Activated CD4-positive, alpha-beta T cell treated with anti-CD3 and anti-CD28 coated beads for 36 hours (primary cell): ENCODE data around the gene C3orf20. TPM values are rescaled to one million over a fixed set of nuclear protein-coding genes. Genes with fewer than 3 reads are reported as not detected.
A peak's percentile ranks its signal among the peaks of the same experiment; 100 is the strongest.

Experiments used
- ATAC-seq: fragments of 200-7000 bp; cut with Tn5 transposase; one replicate; pipeline ENCODE4 v1.10.0; 2021; ENCODE audit warnings: mild to moderate bottlenecking, moderate library complexity
- CTCF ChIA-PET: fragments of 350-600 bp; sonication (Branson Sonifier 250); formaldehyde crosslinking; loops from one replicate; lab custom pipeline; 2021; ENCODE audit warnings: antibody characterized with exemption; lab: Charles Lee
- POLR2A ChIA-PET: fragments of 350-600 bp; sonication (Branson Sonifier 250); formaldehyde crosslinking; loops from one replicate; lab custom pipeline; 2021; ENCODE audit warnings: antibody characterized with exemption, inconsistent platforms; lab: Charles Lee
- DNase-seq: peaks from one replicate; pipeline ENCODE4 v3.0.0-alpha.2; 2020
- H3K27ac Mint-ChIP-seq: one replicate; pipeline ENCODE4 v1.8.0; 2021; ENCODE audit warnings: mixed read lengths
- H3K27me3 Mint-ChIP-seq: one replicate; pipeline ENCODE4 v1.8.0; 2021; ENCODE audit warnings: mixed read lengths
- H3K36me3 Mint-ChIP-seq: one replicate; pipeline ENCODE4 v1.8.0; 2021; ENCODE audit warnings: low read depth, mixed read lengths
- H3K4me1 Mint-ChIP-seq: one replicate; pipeline ENCODE4 v1.8.0; 2021; ENCODE audit warnings: mixed read lengths
- H3K4me3 Mint-ChIP-seq: one replicate; pipeline ENCODE4 v1.8.0; 2021; ENCODE audit warnings: mild to moderate bottlenecking, moderate library complexity, mixed read lengths
- H3K9me3 Mint-ChIP-seq: one replicate; pipeline ENCODE4 v1.8.0; 2021; ENCODE audit warnings: low read depth, mixed read lengths
- intact Hi-C, 2 experiments: fragments of 100-400 bp; cut with DNase I in 1 of 2; cut with micrococcal nuclease in 1 of 2; formaldehyde crosslinking; loops; one replicate each; pipeline versions ENCODE4 v1.14.2 to v1.15.1; 2022 to 2024; cut with DNase I, micrococcal nuclease
- total RNA-seq, 2 experiments: library from RNA; stranded (reverse); gene quantifications; one replicate each; pipeline ENCODE4 v1.2.3, GENCODE V29; 2021

Gene C3orf20
- total RNA-seq, result not detected

GRCh38 chr3:14674841-14675240 lies at the start of gene C3orf20:
Gene C3orf20 (plus strand): TSS chr3:14675141. CDS start chr3:14682714, 7,573 bp downstream.
- DNase-seq, result no peak
- H3K4me3 Mint-ChIP-seq, result no peak within 1 kb of the TSS
- ChIA-PET POLR2A (no interaction called here), CTCF (interaction anchor here (1.9 to 4.2 kb wide), 2 partner anchors 246 to 252 kb away, joined by 6 to 12 read pairs; no protein-coding TSS in a partner anchor)
- H3K36me3 Mint-ChIP-seq, result peaks cover 20% of the 10 kb centered on the region
- intact Hi-C loops, result loop anchor here in 1 of 2 experiments (5.0 kb wide), 1 partner anchor 107 kb away; no protein-coding TSS in a partner anchor
- H3K4me1 Mint-ChIP-seq, result no peaks in the 10 kb centered on the region
- no peak within 1 kb of the TSS for H3K27ac Mint-ChIP-seq
- H3K9me3 Mint-ChIP-seq, result no peaks in the 10 kb centered on the region
- H3K27me3 Mint-ChIP-seq, result no peaks in the 10 kb centered on the region
- ATAC-seq, result no peak

- Mint-ChIP-seq H3K36me3 (no peaks in the 10 kb centered on the region), H3K4me3 (no peak overlapping the region), H3K9me3 (no peaks in the 10 kb centered on the region), H3K27ac (no peak overlapping the region), H3K4me1 (no peaks in the 10 kb centered on the region), H3K27me3 (peaks cover 3% of the 10 kb centered on the region)
- intact Hi-C loops, result no loop called here
- ChIA-PET CTCF (interaction anchor here (0.8 to 1.5 kb wide), 2 partner anchors 18 to 296 kb away, joined by 3 read pairs; no protein-coding TSS in a partner anchor), POLR2A (no interaction called here)
- ATAC-seq (no peak), DNase-seq (no peak)
These were observed 49.5 kb upstream of the C3orf20 start for GRCh38 chr3:14625443-14625842.

- POLR2A ChIA-PET, result no interaction called here
- no peak for ATAC-seq
- H3K27ac Mint-ChIP-seq, result no peak overlapping the region
- no peaks in the 10 kb centered on the region for H3K4me1 Mint-ChIP-seq
- CTCF ChIA-PET, result interaction anchor here (1.8 kb wide), 1 partner anchor 20 kb away, joined by 4 read pairs; no protein-coding TSS in a partner anchor
- no peaks in the 10 kb centered on the region for H3K36me3 Mint-ChIP-seq
- H3K27me3 Mint-ChIP-seq, result peaks cover 3% of the 10 kb centered on the region
- no peak overlapping the region for H3K4me3 Mint-ChIP-seq
- intact Hi-C loops, result no loop called here
- DNase-seq, result no peak
- no peaks in the 10 kb centered on the region for H3K9me3 Mint-ChIP-seq
These were observed 47.1 kb upstream of the C3orf20 start for GRCh38 chr3:14627815-14628214.

DNA sequence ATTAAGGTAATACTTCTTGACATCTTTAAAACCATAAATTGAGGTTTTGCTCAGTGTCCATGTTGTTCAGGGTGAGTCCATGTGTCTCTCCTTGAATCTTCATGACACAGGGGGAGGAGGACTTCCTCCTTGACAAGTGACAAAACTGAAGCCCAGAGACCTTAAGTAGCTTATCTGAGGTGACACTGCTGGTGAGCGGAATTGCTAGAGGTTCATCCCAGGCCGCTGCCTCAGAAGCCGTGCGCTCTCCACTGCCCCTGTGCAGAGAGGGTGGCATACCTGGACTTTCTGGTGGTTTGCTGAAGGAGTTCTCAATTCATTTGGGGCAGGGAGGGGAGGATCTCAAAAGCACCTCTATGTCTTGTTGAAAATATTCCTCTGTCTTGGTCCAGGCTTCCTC lies 46.5 kb upstream of the C3orf20 start:
- no peak overlapping the region for H3K27ac Mint-ChIP-seq
- H3K27me3 Mint-ChIP-seq, result peaks cover 3% of the 10 kb centered on the region
- no peak for ATAC-seq
- H3K36me3 Mint-ChIP-seq, result no peaks in the 10 kb centered on the region
- CTCF ChIA-PET, result interaction anchor here (1.8 kb wide), 1 partner anchor 21 kb away, joined by 4 read pairs; no protein-coding TSS in a partner anchor
- POLR2A ChIA-PET, result no interaction called here
- H3K4me3 Mint-ChIP-seq, result no peak overlapping the region
- intact Hi-C loops, result no loop called here
- DNase-seq, result no peak
- H3K4me1 Mint-ChIP-seq, result no peaks in the 10 kb centered on the region
- no peaks in the 10 kb centered on the region for H3K9me3 Mint-ChIP-seq

DNA sequence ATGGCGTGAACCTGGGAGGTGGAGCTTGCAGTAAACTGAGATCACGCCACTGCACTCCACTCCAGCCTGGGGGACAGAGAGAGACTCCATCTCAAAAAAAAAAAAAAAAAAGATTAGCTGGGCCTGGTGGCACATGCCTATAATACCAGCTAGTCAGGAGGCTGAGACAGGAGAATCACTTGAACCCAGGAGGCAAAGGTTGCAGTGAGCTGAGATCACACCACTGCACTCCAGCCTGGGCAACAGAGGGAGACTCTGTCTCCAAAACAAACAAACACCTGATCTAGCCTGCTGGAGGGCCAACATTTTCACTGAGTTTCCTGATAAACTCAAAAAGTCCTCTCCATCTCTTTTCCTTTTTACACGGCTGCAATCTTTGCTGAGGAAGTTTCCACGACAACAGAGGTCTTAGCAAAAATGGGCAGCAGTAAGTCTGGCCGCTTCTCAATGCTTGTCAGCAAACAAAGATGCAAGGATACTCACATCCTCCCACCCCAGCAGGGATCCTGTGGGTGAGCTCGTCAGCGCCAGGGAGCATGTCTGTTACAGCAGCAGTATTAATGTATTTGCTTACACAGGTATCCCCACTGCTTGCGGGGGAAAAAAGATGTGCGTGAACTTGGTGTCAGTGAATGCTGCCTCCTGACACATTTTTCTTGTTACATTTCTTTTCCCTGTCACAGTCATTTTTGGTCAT lies 44.4 kb upstream of the C3orf20 start:
- DNase-seq (no peak), ATAC-seq (no peak)
- intact Hi-C loops, result no loop called here
- Mint-ChIP-seq H3K4me3 (no peak overlapping the region), H3K9me3 (no peaks in the 10 kb centered on the region), H3K36me3 (no peaks in the 10 kb centered on the region), H3K4me1 (no peaks in the 10 kb centered on the region), H3K27ac (no peak overlapping the region), H3K27me3 (peaks cover 6% of the 10 kb centered on the region)
- ChIA-PET POLR2A (no interaction called here), CTCF (interaction anchor here (0.5 to 3.0 kb wide), 2 partner anchors 291 to 973 kb away, joined by 4 to 14 read pairs; no protein-coding TSS in a partner anchor)

GRCh38 chr3:14631101-14631497 lies 43.8 kb upstream of the C3orf20 start:
- POLR2A ChIA-PET, result no interaction called here
- CTCF ChIA-PET, result interaction anchor here (0.5 to 3.0 kb wide), 3 partner anchors 150 to 974 kb away, joined by 4 to 14 read pairs (median 6); no protein-coding TSS in a partner anchor
- Mint-ChIP-seq H3K4me1 (no peaks in the 10 kb centered on the region), H3K27me3 (peaks cover 7% of the 10 kb centered on the region), H3K4me3 (no peak overlapping the region), H3K9me3 (no peaks in the 10 kb centered on the region), H3K36me3 (no peaks in the 10 kb centered on the region), H3K27ac (no peak overlapping the region)
- intact Hi-C loops, result no loop called here
- ATAC-seq (no peak), DNase-seq (no peak)

DNA sequence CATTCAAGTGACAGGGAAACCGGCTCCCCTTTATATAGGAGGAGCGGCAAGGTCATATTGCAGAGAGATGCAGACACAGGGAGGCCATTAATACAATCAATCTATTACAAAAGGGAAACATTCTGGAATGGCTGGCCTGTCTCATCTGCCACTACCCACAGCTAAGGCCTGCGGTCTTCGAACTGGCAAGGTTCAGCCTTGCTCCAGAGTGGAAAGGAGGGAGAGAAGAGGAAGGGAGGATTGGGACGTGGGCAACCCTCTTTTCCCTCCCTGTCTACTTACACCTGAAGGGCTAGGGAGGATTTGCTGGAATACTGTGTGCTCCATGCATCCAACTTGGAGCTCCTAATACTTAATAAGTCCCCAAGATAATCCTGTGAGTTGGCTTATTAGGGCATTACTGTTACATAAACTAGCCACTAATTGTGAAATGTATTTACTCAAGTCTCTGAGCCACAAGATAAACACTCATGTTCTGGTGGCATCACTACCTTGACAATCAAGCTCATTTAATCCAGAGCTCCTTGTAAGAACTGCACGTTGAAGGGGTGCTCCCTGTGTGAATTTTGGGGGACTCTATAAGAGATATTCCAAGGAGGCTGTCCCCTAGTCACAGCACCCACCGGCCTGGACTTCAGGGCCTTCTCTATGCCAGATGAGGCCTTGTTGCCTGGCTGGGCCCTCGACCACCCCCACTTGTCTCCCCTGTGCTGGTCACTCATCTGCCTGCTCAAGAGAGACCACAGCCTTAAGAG lies 43.1 kb upstream of the C3orf20 start:
- POLR2A ChIA-PET, result no interaction called here
- DNase-seq (no peak), ATAC-seq (no peak)
- no peaks in the 10 kb centered on the region for H3K9me3 Mint-ChIP-seq
- no peaks in the 10 kb centered on the region for H3K36me3 Mint-ChIP-seq
- no peaks in the 10 kb centered on the region for H3K4me1 Mint-ChIP-seq
- CTCF ChIA-PET, result interaction anchor here (0.6 to 3.0 kb wide), 10 partner anchors 8 to 408 kb away, joined by 3 to 14 read pairs (median 4); no protein-coding TSS in a partner anchor
- peaks cover 11% of the 10 kb centered on the region for H3K27me3 Mint-ChIP-seq
- H3K27ac Mint-ChIP-seq, result no peak overlapping the region
- no peak overlapping the region for H3K4me3 Mint-ChIP-seq
- intact Hi-C loops, result no loop called here

GRCh38 chr3:14632442-14632930 lies 42.5 kb upstream of the C3orf20 start:
- Mint-ChIP-seq H3K27ac (no peak overlapping the region), H3K36me3 (no peaks in the 10 kb centered on the region), H3K4me3 (no peak overlapping the region), H3K4me1 (no peaks in the 10 kb centered on the region), H3K9me3 (no peaks in the 10 kb centered on the region), H3K27me3 (peaks cover 15% of the 10 kb centered on the region)
- POLR2A ChIA-PET, result no interaction called here
- intact Hi-C loops, result no loop called here
- CTCF ChIA-PET, result interaction anchor here (0.6 to 3.0 kb wide), 9 partner anchors 8 to 408 kb away, joined by 3 to 14 read pairs (median 4); no protein-coding TSS in a partner anchor
- ATAC-seq (no peak), DNase-seq (no peak)

DNA sequence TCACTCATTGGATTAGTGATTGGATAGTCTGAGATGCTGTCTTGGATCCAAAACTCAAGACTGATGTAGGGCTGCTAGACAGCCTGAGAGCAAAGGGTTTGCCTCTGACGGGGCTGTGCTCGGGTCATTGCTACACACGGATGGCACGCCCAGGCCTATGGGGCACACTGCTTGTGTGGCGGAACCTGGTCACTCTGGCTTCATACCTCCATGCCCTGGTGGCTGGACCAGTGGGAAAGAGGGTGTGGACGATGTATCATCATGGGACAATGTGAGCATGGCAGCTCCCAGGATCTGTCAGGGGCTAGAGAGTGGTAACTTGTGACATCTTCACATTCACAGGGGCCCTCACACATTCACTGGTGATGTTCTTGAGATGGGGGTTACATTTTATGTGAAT lies 41.5 kb upstream of the C3orf20 start:
- DNase-seq (no peak), ATAC-seq (no peak)
- Mint-ChIP-seq H3K9me3 (no peaks in the 10 kb centered on the region), H3K36me3 (no peaks in the 10 kb centered on the region), H3K4me1 (no peaks in the 10 kb centered on the region), H3K4me3 (no peak overlapping the region), H3K27ac (no peak overlapping the region), H3K27me3 (peaks cover 21% of the 10 kb centered on the region)
- ChIA-PET POLR2A (no interaction called here), CTCF (interaction anchor here (1.4 to 3.0 kb wide), 3 partner anchors 9 to 293 kb away, joined by 4 to 14 read pairs (median 5); no protein-coding TSS in a partner anchor)
- intact Hi-C loops, result loop anchor here in 1 of 2 experiments (1.0 kb wide), 1 partner anchor 288 kb away; no protein-coding TSS in a partner anchor

GRCh38 chr3:14633819-14634424 lies 41.0 kb upstream of the C3orf20 start:
- no peak overlapping the region for H3K27ac Mint-ChIP-seq
- POLR2A ChIA-PET, result no interaction called here
- DNase-seq (peak; percentile 78), ATAC-seq (peak; percentile 76)
- CTCF ChIA-PET, result interaction anchor here (1.1 kb wide), 1 partner anchor 287 kb away, joined by 4 read pairs; no protein-coding TSS in a partner anchor
- no peaks in the 10 kb centered on the region for H3K36me3 Mint-ChIP-seq
- H3K4me3 Mint-ChIP-seq, result no peak overlapping the region
- H3K27me3 Mint-ChIP-seq, result peaks cover 23% of the 10 kb centered on the region
- intact Hi-C loops, result loop anchor here (1.0 kb wide), 2 partner anchors 147 to 287 kb away; no protein-coding TSS in a partner anchor
- H3K4me1 Mint-ChIP-seq, result no peaks in the 10 kb centered on the region
- H3K9me3 Mint-ChIP-seq, result no peaks in the 10 kb centered on the region
